Measurements from ENCODE around the gene ZCCHC14.
"Not testable (repeated sequence)": the region's sequence is repeated elsewhere in the genome, so short reads cannot be mapped to it uniquely, and the experiment has no call there.

GRCh38 chr16:87490799-87491521, 1.9 kb downstream of the ZCCHC14 start:
- not testable (repeated sequence) for TF ChIP-seq POLR2A (IDR thresholded peaks at IDR 0.05); CTCF (IDR thresholded peaks at IDR 0.05 in 8 of 11, conservative IDR thresholded peaks at IDR 0.05 in 3 of 11); POLR2AphosphoS5 (IDR thresholded peaks at IDR 0.05)

Data from spleen (tissue), 7 donors.